Measurements from ENCODE around the gene MBIP. TPM values are rescaled to one million over a fixed set of nuclear protein-coding genes. Genes with fewer than 3 reads are reported as not detected.

Gene MBIP, protein sequence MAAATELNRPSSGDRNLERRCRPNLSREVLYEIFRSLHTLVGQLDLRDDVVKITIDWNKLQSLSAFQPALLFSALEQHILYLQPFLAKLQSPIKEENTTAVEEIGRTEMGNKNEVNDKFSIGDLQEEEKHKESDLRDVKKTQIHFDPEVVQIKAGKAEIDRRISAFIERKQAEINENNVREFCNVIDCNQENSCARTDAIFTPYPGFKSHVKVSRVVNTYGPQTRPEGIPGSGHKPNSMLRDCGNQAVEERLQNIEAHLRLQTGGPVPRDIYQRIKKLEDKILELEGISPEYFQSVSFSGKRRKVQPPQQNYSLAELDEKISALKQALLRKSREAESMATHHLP
- total RNA-seq, result 10 to 100 TPM in 4 of 6 experiments, 1 to 10 TPM in 2; 8.2 to 13.4 (median 10.3) TPM
- long read RNA-seq, partial matches to known transcripts, result 0 of 2 reads
- long read RNA-seq, other reads (novel, unspliced or antisense), result 0 of 2 reads

DNA sequence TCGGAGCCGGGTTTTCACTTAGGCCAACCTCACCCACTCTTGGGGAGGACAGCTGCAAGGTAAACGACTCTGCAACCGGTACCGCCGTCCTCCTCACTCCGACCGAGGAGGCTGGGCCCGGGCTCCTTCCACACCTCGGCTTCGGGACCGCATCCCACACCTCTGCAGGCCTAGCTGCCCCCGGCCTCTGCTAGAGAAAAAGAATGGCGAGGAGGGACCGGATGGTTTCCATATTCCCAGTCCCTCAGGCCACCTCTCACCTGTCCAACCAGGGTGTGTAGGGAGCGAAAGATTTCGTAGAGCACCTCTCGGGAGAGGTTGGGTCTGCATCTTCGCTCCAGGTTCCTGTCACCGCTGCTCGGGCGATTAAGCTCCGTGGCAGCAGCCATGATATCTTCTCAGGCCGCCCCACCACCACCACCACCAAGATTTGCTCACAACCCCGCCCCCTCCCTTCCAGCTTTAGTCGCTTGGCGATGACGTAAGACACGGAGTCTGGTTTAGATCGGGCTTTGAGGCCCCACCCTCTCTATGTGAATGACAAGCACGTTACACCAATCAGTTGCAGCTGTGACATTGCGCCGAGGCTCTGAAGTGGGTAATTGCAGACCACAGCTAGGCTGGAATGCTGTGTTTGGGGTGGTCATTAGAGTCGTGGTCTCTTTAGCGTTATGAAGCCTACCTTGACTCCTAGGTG is at the start of gene MBIP:
Gene MBIP (minus strand): TSS at position 438 of the 697 bp plus-strand sequence. CDS start 49 bp downstream, at position 389.
- H3K9me3 ChIP-seq, result no peaks in the 10 kb centered on the region
- peaks cover 0 to 9% (median 4%) of the 10 kb centered on the region in 4 donors for H3K4me1 ChIP-seq
- TF ChIP-seq, protein P1, sequence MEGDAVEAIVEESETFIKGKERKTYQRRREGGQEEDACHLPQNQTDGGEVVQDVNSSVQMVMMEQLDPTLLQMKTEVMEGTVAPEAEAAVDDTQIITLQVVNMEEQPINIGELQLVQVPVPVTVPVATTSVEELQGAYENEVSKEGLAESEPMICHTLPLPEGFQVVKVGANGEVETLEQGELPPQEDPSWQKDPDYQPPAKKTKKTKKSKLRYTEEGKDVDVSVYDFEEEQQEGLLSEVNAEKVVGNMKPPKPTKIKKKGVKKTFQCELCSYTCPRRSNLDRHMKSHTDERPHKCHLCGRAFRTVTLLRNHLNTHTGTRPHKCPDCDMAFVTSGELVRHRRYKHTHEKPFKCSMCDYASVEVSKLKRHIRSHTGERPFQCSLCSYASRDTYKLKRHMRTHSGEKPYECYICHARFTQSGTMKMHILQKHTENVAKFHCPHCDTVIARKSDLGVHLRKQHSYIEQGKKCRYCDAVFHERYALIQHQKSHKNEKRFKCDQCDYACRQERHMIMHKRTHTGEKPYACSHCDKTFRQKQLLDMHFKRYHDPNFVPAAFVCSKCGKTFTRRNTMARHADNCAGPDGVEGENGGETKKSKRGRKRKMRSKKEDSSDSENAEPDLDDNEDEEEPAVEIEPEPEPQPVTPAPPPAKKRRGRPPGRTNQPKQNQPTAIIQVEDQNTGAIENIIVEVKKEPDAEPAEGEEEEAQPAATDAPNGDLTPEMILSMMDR (IDR thresholded peaks at IDR 0.05), result no peak
- TF ChIP-seq POLR2A (IDR thresholded peaks at IDR 0.05), result peak; percentile 68
- peak; percentile 99 to 100 (median 99) for ATAC-seq
- intact Hi-C loops (cut with DNase I), result no loop called here
- H3K36me3 ChIP-seq, result no peaks in the 10 kb centered on the region
- under 1% methylated on average over 29 of the region's 35 CpGs for WGBS (ENCODE audit: insufficient coverage, low coverage, low lambda C conversion rate, missing lambda C conversion rate)
- peak; percentile 85 to 94 (median 90) for DNase-seq
- H3K27me3 ChIP-seq, result no peaks in the 10 kb centered on the region
- H3K27ac ChIP-seq, result peak within 1 kb of the TSS; percentile 76 to 89 (median 78)
- peak within 1 kb of the TSS; percentile 82 to 87 (median 83) for H3K4me3 ChIP-seq

DNA sequence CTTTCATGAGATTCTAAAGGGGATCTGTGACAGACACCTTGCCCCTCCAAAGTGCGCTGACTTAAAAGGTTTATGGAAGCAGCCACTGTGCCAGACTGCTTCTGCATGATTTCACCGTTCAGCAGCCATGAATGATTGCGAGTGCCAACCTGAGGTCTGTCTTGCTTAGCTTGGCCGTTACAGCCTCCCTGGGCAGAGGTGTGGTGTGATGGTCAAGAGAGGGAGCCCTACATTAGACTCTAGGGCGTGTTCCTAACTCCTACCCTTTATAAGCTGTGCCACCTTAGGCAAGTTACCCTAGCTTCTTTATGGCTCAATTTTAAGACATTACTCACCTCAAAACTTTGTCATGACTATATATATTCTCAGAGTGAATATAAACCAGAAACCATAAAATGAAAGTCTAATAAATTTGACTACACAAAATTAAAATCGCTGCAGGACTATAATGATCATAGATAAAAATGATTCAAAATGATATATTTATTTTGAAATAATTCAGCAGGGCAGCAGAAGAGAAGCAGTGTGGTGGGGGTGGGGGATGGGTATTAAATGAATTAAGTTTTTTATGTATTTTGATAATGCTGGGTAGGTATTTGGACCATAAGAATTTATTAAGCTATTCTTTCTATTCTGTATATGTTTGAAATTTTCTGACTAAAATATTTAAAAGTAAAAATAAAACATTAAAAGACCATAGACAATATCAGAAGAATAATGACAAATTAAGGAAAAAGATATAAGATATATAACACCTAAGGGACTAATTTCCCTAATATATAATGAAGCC is 47.7 kb upstream of the MBIP start:
- Histone ChIP-seq H3K36me3 (no peaks in the 10 kb centered on the region), H3K4me1 (no peaks in the 10 kb centered on the region), H3K27ac (no peak overlapping the region), H3K27me3 (no peaks in the 10 kb centered on the region), H3K4me3 (no peak overlapping the region), H3K9me3 (no peaks in the 10 kb centered on the region)
- TF ChIP-seq, protein P1 (IDR thresholded peaks at IDR 0.05), result no peak
- TF ChIP-seq POLR2A (IDR thresholded peaks at IDR 0.05), result no peak
- DNase-seq (no peak), ATAC-seq (no peak)
- intact Hi-C loops (cut with DNase I), result no loop called here
- 54% methylated on average over 5 of the region's 6 CpGs for WGBS (ENCODE audit: insufficient coverage, low coverage, low lambda C conversion rate, missing lambda C conversion rate)

DNA sequence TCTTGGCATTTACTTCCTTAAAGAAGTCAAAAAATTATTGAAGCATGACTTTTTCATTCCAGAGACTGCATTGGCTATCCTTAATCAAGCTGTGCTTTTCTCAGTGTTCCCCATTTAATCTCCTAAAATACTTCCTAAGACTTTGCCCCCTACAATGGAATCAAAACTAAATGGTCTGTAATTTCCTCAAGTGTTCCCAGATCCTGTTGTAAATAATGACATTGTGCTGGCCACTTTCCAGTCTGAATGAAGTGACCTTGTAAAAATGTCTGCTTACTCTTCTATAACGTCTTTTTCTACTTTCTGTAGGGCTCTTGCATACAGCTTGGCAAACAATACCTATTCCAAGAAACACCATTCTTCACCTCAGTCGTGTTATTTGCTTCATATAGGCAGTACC is 45.3 kb upstream of the MBIP start:
- WGBS (ENCODE audit: insufficient coverage, low coverage, low lambda C conversion rate, missing lambda C conversion rate), result 35% methylated on average over 2 of the region's 2 CpGs
- no peaks in the 10 kb centered on the region for H3K36me3 ChIP-seq
- intact Hi-C loops (cut with DNase I), result no loop called here
- H3K9me3 ChIP-seq, result no peaks in the 10 kb centered on the region
- H3K4me1 ChIP-seq, result no peaks in the 10 kb centered on the region
- no peak for TF ChIP-seq POLR2A (IDR thresholded peaks at IDR 0.05)
- TF ChIP-seq, protein P1 (IDR thresholded peaks at IDR 0.05), result no peak
- no peak for DNase-seq
- H3K27ac ChIP-seq, result no peak overlapping the region
- H3K27me3 ChIP-seq, result no peaks in the 10 kb centered on the region
- no peak overlapping the region for H3K4me3 ChIP-seq
- ATAC-seq, result no peak

- no peaks in the 10 kb centered on the region for H3K36me3 ChIP-seq
- H3K4me1 ChIP-seq, result no peaks in the 10 kb centered on the region
- ATAC-seq, result no peak
- H3K27ac ChIP-seq, result no peak overlapping the region
- DNase-seq, result no peak
- H3K4me3 ChIP-seq, result no peak overlapping the region
- no peaks in the 10 kb centered on the region for H3K27me3 ChIP-seq
- WGBS (ENCODE audit: insufficient coverage, low coverage, low lambda C conversion rate, missing lambda C conversion rate), result 83% methylated on average over 2 of the region's 2 CpGs
- intact Hi-C loops (cut with DNase I), result no loop called here
- no peaks in the 10 kb centered on the region for H3K9me3 ChIP-seq
- no peak for TF ChIP-seq POLR2A (IDR thresholded peaks at IDR 0.05)
- TF ChIP-seq, protein P1 (IDR thresholded peaks at IDR 0.05), result no peak
Measured at GRCh38 chr14:36363704-36364103, 43.3 kb upstream of the MBIP start.

Data from right lobe of liver (tissue), 6 donors.